Endothelial cell of umbilical vein (primary cell): Measurements from ENCODE around the gene H3-3A. TPM values are rescaled to one million over a fixed set of nuclear protein-coding genes. Genes with fewer than 3 reads are reported as not detected.

ENCODE experiments used
- BruUV-seq: library from RNA; stranded (reverse); fragments of 400-500 nt; replicated peaks from 2 replicates; lab custom pipeline; 2021; lab: Mats Ljungman, UMichigan
- CTCF ChIA-PET: fragments of 300-600, 350-600 bp; sonication (Branson Sonifier 250); formaldehyde crosslinking; loops from one replicate; lab custom pipeline; 2021; ENCODE audit warnings: antibody characterized with exemption, inconsistent platforms; lab: Charles Lee
- POLR2A ChIA-PET: fragments of 300-600, 350-600 bp; sonication (Branson Sonifier 250); formaldehyde crosslinking; loops from one replicate; lab custom pipeline; 2021; ENCODE audit warnings: antibody characterized with exemption, inconsistent platforms; lab: Charles Lee
- DNase-seq: peaks from one replicate; pipeline ENCODE4 v3.0.0-alpha.2; 2011; ENCODE audit warnings: low read depth, low spot score
- FAIRE-seq: peaks from 2 replicates; lab custom pipeline; 2011; peaks lifted over from hg19 to GRCh38; lab: Jason Lieb, UNC
- H2AFZ ChIP-seq: 2 replicates; pipeline ENCODE4 v1.6.0; 2012; ENCODE audit warnings: low read depth, low read length, control low read depth, inconsistent platforms
- H3K27ac ChIP-seq: 2 replicates; pipeline ENCODE4 v1.5.1; 2011; ENCODE audit warnings: low read depth, mild to moderate bottlenecking, control low read depth, low read length, moderate library complexity; ENCODE audit not compliant: insufficient read depth
- H3K27me3 ChIP-seq, 2 experiments: 2 replicates each; pipeline versions ENCODE4 v1.6.0 to v1.6.1; 2011; ENCODE audit warnings: low read length in 2 of 2, mixed read lengths in 1 of 2; ENCODE audit not compliant: control insufficient read depth in 2 of 2, insufficient read depth in 2 of 2
- H3K36me3 ChIP-seq, 2 experiments: 2 replicates in 1 of 2; 3 replicates in 1 of 2; pipeline ENCODE4 v1.5.1; 2011; ENCODE audit warnings: low read length in 2 of 2, mild to moderate bottlenecking in 1 of 2, moderate library complexity in 1 of 2; ENCODE audit not compliant: control insufficient read depth in 2 of 2, insufficient read depth in 2 of 2; ENCODE audit errors: extremely low read depth in 1 of 2
- H3K4me1 ChIP-seq: 3 replicates; pipeline ENCODE4 v1.5.1; 2011; ENCODE audit warnings: mild to moderate bottlenecking, low read length; ENCODE audit not compliant: control insufficient read depth, insufficient read depth; ENCODE audit errors: extremely low read depth
- H3K4me2 ChIP-seq: 2 replicates; pipeline ENCODE4 v1.6.1; 2011; ENCODE audit warnings: low read length, control low read depth, mixed read lengths; ENCODE audit not compliant: insufficient read depth
- H3K4me3 ChIP-seq, 3 experiments: fragments of 200-600 bp in 1 of 3; sonication (generic), shearing (Covaris generic) in 1 of 3; replicated peaks in 1 of 3; 2 replicates each; pipeline ENCODE4 v1.5.1; 2011 to 2016; ENCODE audit warnings: control low read depth in 3 of 3, low read length in 3 of 3, mild to moderate bottlenecking in 2 of 3, inconsistent platforms in 1 of 3, low read depth in 1 of 3, moderate library complexity in 1 of 3; ENCODE audit not compliant: insufficient read depth in 1 of 3
- H3K79me2 ChIP-seq: 2 replicates; pipeline ENCODE4 v1.6.0; 2012; ENCODE audit warnings: low read length, inconsistent platforms; ENCODE audit not compliant: control insufficient read depth, insufficient read depth
- H3K9ac ChIP-seq: replicated peaks from 2 replicates; pipeline ENCODE3; 2011; ENCODE audit warnings: low read length, control low read depth; ENCODE audit not compliant: insufficient read depth; ENCODE audit errors: extremely low read depth
- H3K9me1 ChIP-seq: replicated peaks from 3 replicates; pipeline ENCODE4 v1.6.0; 2011; ENCODE audit warnings: mild to moderate bottlenecking, low read length; ENCODE audit not compliant: control insufficient read depth, insufficient read depth; ENCODE audit errors: extremely low read depth
- H3K9me3 ChIP-seq: replicated peaks from 2 replicates; pipeline ENCODE4 v1.5.1; 2012; ENCODE audit warnings: low read length, inconsistent platforms; ENCODE audit not compliant: control insufficient read depth, insufficient read depth
- H4K20me1 ChIP-seq: replicated peaks from 2 replicates; pipeline ENCODE3; 2011; ENCODE audit warnings: mild to moderate bottlenecking, low read length; ENCODE audit not compliant: control insufficient read depth, insufficient read depth; ENCODE audit errors: extremely low read depth
- CTCF ChIP-seq, 2 donors: IDR thresholded peaks; 1 replicate in 1 of 2; 2 replicates in 1 of 2; pipeline ENCODE4 v1.5.1; 2011; ENCODE audit warnings: low read length in 2 of 2, mild to moderate bottlenecking in 2 of 2, moderate library complexity in 2 of 2, control low read depth in 1 of 2, inconsistent platforms in 1 of 2, low read depth in 1 of 2; ENCODE audit not compliant: insufficient read depth in 1 of 2; ENCODE audit errors: extremely low read depth in 1 of 2
- EZH2 ChIP-seq: IDR thresholded peaks from 2 replicates; pipeline ENCODE4 v1.6.1; 2012; ENCODE audit warnings: borderline replicate concordance, low read depth, mild to moderate bottlenecking, moderate library complexity, low read length, inconsistent platforms; ENCODE audit not compliant: severe bottlenecking
- FOS ChIP-seq: IDR thresholded peaks from 2 replicates; pipeline ENCODE4 v1.6.1; 2011; ENCODE audit warnings: mild to moderate bottlenecking, low read length, moderate library complexity, borderline replicate concordance; ENCODE audit not compliant: insufficient read depth
- GATA2 ChIP-seq: IDR thresholded peaks from 2 replicates; pipeline ENCODE4 v1.7.0; 2011; ENCODE audit warnings: low read depth, mild to moderate bottlenecking, moderate library complexity, mixed read lengths, low read length; ENCODE audit not compliant: insufficient read length, insufficient read depth
- JUN ChIP-seq: IDR thresholded peaks from 2 replicates; pipeline ENCODE4 v1.6.1; 2011; ENCODE audit warnings: borderline replicate concordance, low read depth; ENCODE audit not compliant: insufficient read length, insufficient read depth
- MAX ChIP-seq: IDR thresholded peaks from 2 replicates; pipeline ENCODE4 v1.6.1; 2011; ENCODE audit not compliant: insufficient read depth, insufficient read length
- MYC ChIP-seq: IDR thresholded peaks from one replicate; pipeline ENCODE4 v1.6.1; 2011; ENCODE audit warnings: mild to moderate bottlenecking, low read depth, low read length
- POLR2A ChIP-seq: IDR thresholded peaks from 2 replicates; pipeline ENCODE4 v1.6.1; 2012; ENCODE audit warnings: low read depth, mild to moderate bottlenecking, control low read depth, low read length
- POLR2AphosphoS5 ChIP-seq: IDR thresholded peaks from 2 replicates; pipeline ENCODE4 v1.6.1; 2012; ENCODE audit warnings: low read depth, mild to moderate bottlenecking, control low read depth, low read length, moderate library complexity; ENCODE audit not compliant: insufficient read depth
- dilution Hi-C: fragments of 300-500 bp; cut with MboI; formaldehyde crosslinking; loops from one replicate; pipeline ENCODE4 v1.15.0; 2019; ENCODE audit warnings: low sequenced_read_pairs; ENCODE audit not compliant: extremely low pct_ligation_motif_present
- intact Hi-C: fragments of 100-400 bp; cut with micrococcal nuclease; formaldehyde crosslinking; loops from one replicate; pipeline ENCODE4 v1.10.0; 2022
- polyA plus RNA-seq, 4 experiments: library from polyadenylated mRNA; depleted of rRNA in 3 of 4; stranded (reverse) in 3 of 4; unstranded in 1 of 4; fragments of >200 nt; gene quantifications; 2 replicates each; pipeline versions ENCODE4 v1.2.1 to v1.2.3, GENCODE V29; 2011 to 2012; ENCODE audit warnings: missing spikeins in 1 of 4
- total RNA-seq: library from RNA; stranded (reverse); gene quantifications from 2 replicates; pipeline ENCODE4 v1.2.3, GENCODE V29; 2021

The H3-3A gene
- total and polyA plus RNA-seq, 2 donors (not counting 3 experiments of a cell fraction or from before 2014, with no cell fraction given): 426 to 477 TPM

GRCh38 chr1:226052061-226052460 is 10.5 kb upstream of the H3-3A start:
- Histone ChIP-seq H2AFZ (no peak overlapping the region), H3K9ac (no peak overlapping the region), H3K9me1 (no peaks in the 10 kb centered on the region), H3K27ac (no peak overlapping the region), H4K20me1 (no peaks in the 10 kb centered on the region), H3K4me3 (no peak overlapping the region), H3K4me1 (no peaks in the 10 kb centered on the region), H3K79me2 (no peaks in the 10 kb centered on the region), H3K27me3 (peaks cover under 1 to 6% of the 10 kb centered on the region in 2 experiments), H3K4me2 (no peak overlapping the region), H3K36me3 (no peaks in the 10 kb centered on the region), H3K9me3 (no peaks in the 10 kb centered on the region)
- ChIA-PET CTCF (interaction anchor here (0.9 to 2.6 kb wide), 4 partner anchors 10 to 64 kb away, joined by 3 to 12 read pairs (median 4); partner anchors contain the start of gene H3-3A), POLR2A (no interaction called here)
- intact Hi-C loops (no loop called here), dilution Hi-C loops (no loop called here)
- FAIRE-seq (no peak), DNase-seq (no peak)
- TF ChIP-seq POLR2AphosphoS5 (no peak), MYC (no peak), JUN (no peak), POLR2A (no peak), GATA2 (no peak), EZH2 (no peak), CTCF (IDR thresholded peaks at IDR 0.05; ENCODE audit: extremely low read depth in 1 of 2, insufficient read depth in 1 of 2, low read depth in 1 of 2, low read length in 2 of 2) (no peak), FOS (no peak), MAX (no peak)
- no TSS peak for BruUV-seq
